Measurements from ENCODE around the gene AFP. TPM values are rescaled to one million over a fixed set of nuclear protein-coding genes. Genes with fewer than 3 reads are reported as not detected.

Gene AFP
- total and polyA plus RNA-seq, 2 of the 13 experiments (the other 11 are each of a cell fraction or from before 2014, with no cell fraction given): 9,434 to 13,105 TPM

DNA sequence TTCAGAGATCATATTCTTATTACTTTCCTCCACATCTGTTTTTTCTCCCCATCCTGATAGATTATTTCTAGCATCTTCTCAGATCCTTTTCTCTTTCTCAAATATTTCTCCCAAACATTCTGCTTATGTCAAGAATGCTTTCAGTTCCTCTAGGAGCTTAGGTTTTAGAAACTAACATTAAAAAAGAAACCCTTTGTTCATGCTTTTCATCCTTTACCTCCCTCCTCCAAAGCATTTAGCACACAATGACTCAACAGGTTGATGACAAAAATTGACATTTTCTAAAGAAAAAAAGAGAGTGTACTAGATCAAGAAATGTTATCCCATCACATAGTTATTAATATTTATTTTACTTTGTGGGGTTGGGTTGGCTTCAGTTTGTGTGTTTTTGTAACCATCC is 48.5 kb upstream of the AFP start:
- no peak overlapping the region for H3K9ac ChIP-seq (ENCODE audit: insufficient read depth, low read depth, low read length)
- H3K27me3 ChIP-seq (ENCODE audit: control insufficient read depth in 1 of 2, insufficient read depth in 2 of 2, low read length in 2 of 2): no peaks in the 10 kb centered on the region
- CTCF ChIA-PET (ENCODE audit: low intra/inter-chr PET ratio, low total read pairs): no interaction called here
- no TSS peak for BruUV-seq (replicated peaks)
- H2AFZ ChIP-seq (ENCODE audit: low read length): no peak overlapping the region
- ATAC-seq: no peak
- TF ChIP-seq SIN3A (IDR thresholded peaks at IDR 0.05; ENCODE audit: borderline replicate concordance, low read depth, low read length) (no peak), BORCS8-MEF2B (CRISPR knock-in tag; IDR thresholded peaks at IDR 0.05) (no peak), GATAD2A (CRISPR knock-in tag; IDR thresholded peaks at IDR 0.05) (0 out of 2 replicates have a peak, but pooled peaks have one; percentile 23), TCF7L2 (IDR thresholded peaks at IDR 0.05; ENCODE audit: low read depth, low read length) (no peak), ZNF709 (CRISPR knock-in tag; IDR thresholded peaks at IDR 0.05) (no peak), ZNF234 (CRISPR knock-in tag; conservative IDR thresholded peaks at IDR 0.05) (no peak), PTBP1 (IDR thresholded peaks at IDR 0.05; ENCODE audit: low read depth, low read length, poor library complexity, severe bottlenecking) (no peak), ZNF367 (CRISPR knock-in tag; IDR thresholded peaks at IDR 0.05; ENCODE audit: borderline replicate concordance) (no peak), ZNF121 (CRISPR knock-in tag; IDR thresholded peaks at IDR 0.05) (no peak), HOMEZ (CRISPR knock-in tag; IDR thresholded peaks at IDR 0.05; ENCODE audit: low read depth) (0 out of 2 replicates have a peak, but pooled peaks have one; percentile 9), ZNF563 (CRISPR knock-in tag; IDR thresholded peaks at IDR 0.05) (no peak)
- TF ChIP-seq, protein P1, sequence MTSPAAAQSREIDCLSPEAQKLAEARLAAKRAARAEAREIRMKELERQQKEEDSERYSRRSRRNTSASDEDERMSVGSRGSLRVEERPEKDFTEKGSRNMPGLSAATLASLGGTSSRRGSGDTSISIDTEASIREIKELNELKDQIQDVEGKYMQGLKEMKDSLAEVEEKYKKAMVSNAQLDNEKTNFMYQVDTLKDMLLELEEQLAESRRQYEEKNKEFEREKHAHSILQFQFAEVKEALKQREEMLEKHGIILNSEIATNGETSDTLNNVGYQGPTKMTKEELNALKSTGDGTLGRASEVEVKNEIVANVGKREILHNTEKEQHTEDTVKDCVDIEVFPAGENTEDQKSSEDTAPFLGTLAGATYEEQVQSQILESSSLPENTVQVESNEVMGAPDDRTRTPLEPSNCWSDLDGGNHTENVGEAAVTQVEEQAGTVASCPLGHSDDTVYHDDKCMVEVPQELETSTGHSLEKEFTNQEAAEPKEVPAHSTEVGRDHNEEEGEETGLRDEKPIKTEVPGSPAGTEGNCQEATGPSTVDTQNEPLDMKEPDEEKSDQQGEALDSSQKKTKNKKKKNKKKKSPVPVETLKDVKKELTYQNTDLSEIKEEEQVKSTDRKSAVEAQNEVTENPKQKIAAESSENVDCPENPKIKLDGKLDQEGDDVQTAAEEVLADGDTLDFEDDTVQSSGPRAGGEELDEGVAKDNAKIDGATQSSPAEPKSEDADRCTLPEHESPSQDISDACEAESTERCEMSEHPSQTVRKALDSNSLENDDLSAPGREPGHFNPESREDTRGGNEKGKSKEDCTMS (CRISPR knock-in tag; conservative IDR thresholded peaks at IDR 0.05): no peak
- TF ChIP-seq, protein P2, sequence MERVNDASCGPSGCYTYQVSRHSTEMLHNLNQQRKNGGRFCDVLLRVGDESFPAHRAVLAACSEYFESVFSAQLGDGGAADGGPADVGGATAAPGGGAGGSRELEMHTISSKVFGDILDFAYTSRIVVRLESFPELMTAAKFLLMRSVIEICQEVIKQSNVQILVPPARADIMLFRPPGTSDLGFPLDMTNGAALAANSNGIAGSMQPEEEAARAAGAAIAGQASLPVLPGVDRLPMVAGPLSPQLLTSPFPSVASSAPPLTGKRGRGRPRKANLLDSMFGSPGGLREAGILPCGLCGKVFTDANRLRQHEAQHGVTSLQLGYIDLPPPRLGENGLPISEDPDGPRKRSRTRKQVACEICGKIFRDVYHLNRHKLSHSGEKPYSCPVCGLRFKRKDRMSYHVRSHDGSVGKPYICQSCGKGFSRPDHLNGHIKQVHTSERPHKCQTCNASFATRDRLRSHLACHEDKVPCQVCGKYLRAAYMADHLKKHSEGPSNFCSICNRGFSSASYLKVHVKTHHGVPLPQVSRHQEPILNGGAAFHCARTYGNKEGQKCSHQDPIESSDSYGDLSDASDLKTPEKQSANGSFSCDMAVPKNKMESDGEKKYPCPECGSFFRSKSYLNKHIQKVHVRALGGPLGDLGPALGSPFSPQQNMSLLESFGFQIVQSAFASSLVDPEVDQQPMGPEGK (CRISPR knock-in tag; IDR thresholded peaks at IDR 0.05): no peak
- no peaks in the 10 kb centered on the region for H3K9me3 ChIP-seq (ENCODE audit: low read length)
- peaks cover 89% of the 10 kb centered on the region for H3K4me1 ChIP-seq (ENCODE audit: insufficient read depth, low read length)
- H3K79me2 ChIP-seq (ENCODE audit: insufficient read depth, low read length): no peaks in the 10 kb centered on the region
- in situ Hi-C loops (cut with HindIII; ENCODE audit: extremely low pct_ligation_motif_present, low pct_unique_long_range_greater_than_20kb) (no loop called here), intact Hi-C loops (cut with micrococcal nuclease; ENCODE audit: unreplicated experiment) (loop anchor here (5.0 kb wide), 1 partner anchor 40 kb away; no protein-coding TSS in a partner anchor)
- FAIRE-seq: no peak
- POLR2A ChIA-PET: no interaction called here
- H3K4me3 ChIP-seq (replicated peaks in 1 of 3; ENCODE audit: insufficient read depth in 1 of 3, low read depth in 2 of 3, low read length in 3 of 3): no peak overlapping the region
- H3K27ac ChIP-seq (ENCODE audit: extremely low read length, insufficient read depth, low read length): peak overlapping the region; percentile 68
- no peak for DNase-seq (ENCODE audit: low spot score)
- H3K36me3 ChIP-seq (replicated peaks in 1 of 2; ENCODE audit: control insufficient read depth in 1 of 2, insufficient read depth in 2 of 2, low read length in 2 of 2): no peaks in the 10 kb centered on the region
- 0 out of 2 replicates have a peak overlapping the region, but pooled peaks have one; percentile 11 for H3K4me2 ChIP-seq (ENCODE audit: low read depth, low read length)
- no peaks in the 10 kb centered on the region for H4K20me1 ChIP-seq (ENCODE audit: insufficient read depth, low read length)
